Small intestine (tissue), 7 donors: Measurements from ENCODE around the gene ZNF22. TPM values are rescaled to one million over a fixed set of nuclear protein-coding genes. Genes with fewer than 3 reads are reported as not detected.
A peak's percentile ranks its signal among the peaks of the same experiment; 100 is the strongest.

Source experiments
- DNase-seq, 2 donors: peaks; one replicate each; pipeline versions ENCODE4 v3.0.0 to v3.0.0-alpha.2; 2013
- FAIRE-seq: peaks from 2 replicates; lab custom pipeline; 2012; peaks lifted over from hg19 to GRCh38; lab: Jason Lieb, UNC
- H3K27ac ChIP-seq, 3 donors: one replicate each; pipeline ENCODE4 v1.5.1; 2013; ENCODE audit warnings: low read length in 2 of 3, mild to moderate bottlenecking in 2 of 3, control low read depth in 1 of 3, inconsistent platforms in 1 of 3, low read depth in 1 of 3, moderate library complexity in 1 of 3
- H3K27me3 ChIP-seq, 3 donors: one replicate each; pipeline ENCODE4 v1.6.1; 2013; ENCODE audit warnings: low read length in 3 of 3, inconsistent platforms in 1 of 3; ENCODE audit not compliant: control insufficient read depth in 3 of 3, insufficient read depth in 3 of 3
- H3K36me3 ChIP-seq, 3 donors: one replicate each; pipeline ENCODE4 v1.6.1; 2013; ENCODE audit warnings: low read length in 3 of 3, inconsistent platforms in 1 of 3, low read depth in 1 of 3, mild to moderate bottlenecking in 1 of 3, moderate library complexity in 1 of 3; ENCODE audit not compliant: control insufficient read depth in 3 of 3, insufficient read depth in 2 of 3
- H3K4me1 ChIP-seq, 3 donors: one replicate each; pipeline ENCODE4 v1.6.1; 2013; ENCODE audit warnings: low read length in 2 of 3, inconsistent platforms in 1 of 3, low read depth in 1 of 3, mild to moderate bottlenecking in 1 of 3, moderate library complexity in 1 of 3; ENCODE audit not compliant: control insufficient read depth in 3 of 3, insufficient read depth in 2 of 3
- H3K4me3 ChIP-seq, 3 donors: one replicate each; pipeline ENCODE4 v1.5.1; 2013; ENCODE audit warnings: low read length in 3 of 3, control low read depth in 1 of 3, inconsistent platforms in 1 of 3, low read depth in 1 of 3, mild to moderate bottlenecking in 1 of 3, moderate library complexity in 1 of 3
- H3K9me3 ChIP-seq, 2 donors: one replicate each; pipeline ENCODE4 v1.6.1; 2013; ENCODE audit warnings: low read depth in 1 of 2, low read length in 1 of 2; ENCODE audit not compliant: control insufficient read depth in 2 of 2, insufficient read depth in 1 of 2
- WGBS, 3 donors: extraction: QIAGEN DNeasy Blood & Tissue Kit; methylation state at CpG; one replicate each; pipeline ENCODE4 v1.1.7; 2013; 5-methylcytosine and 5-hydroxymethylcytosine counted together
- polyA plus RNA-seq, 4 donors: library from polyadenylated mRNA; stranded (reverse) in 3 of 4; unstranded in 1 of 4; fragments of 200-250 nt in 3 of 4; fragments of 120-200 nt in 1 of 4; gene quantifications; one replicate each; pipeline versions ENCODE4 v1.2.1 to v1.2.3, GENCODE V29; 2013
- donor health status: healthy with polysubstance abuse.
- donor health status: control.
- donor health status: control.
- donor health status: Bipolar disorder and iron deficiency.
- donor health status: healthy.

ZNF22 gene
- polyA plus RNA-seq, 4 donors: 8.1 to 30.3 (median 13.3) TPM

DNA sequence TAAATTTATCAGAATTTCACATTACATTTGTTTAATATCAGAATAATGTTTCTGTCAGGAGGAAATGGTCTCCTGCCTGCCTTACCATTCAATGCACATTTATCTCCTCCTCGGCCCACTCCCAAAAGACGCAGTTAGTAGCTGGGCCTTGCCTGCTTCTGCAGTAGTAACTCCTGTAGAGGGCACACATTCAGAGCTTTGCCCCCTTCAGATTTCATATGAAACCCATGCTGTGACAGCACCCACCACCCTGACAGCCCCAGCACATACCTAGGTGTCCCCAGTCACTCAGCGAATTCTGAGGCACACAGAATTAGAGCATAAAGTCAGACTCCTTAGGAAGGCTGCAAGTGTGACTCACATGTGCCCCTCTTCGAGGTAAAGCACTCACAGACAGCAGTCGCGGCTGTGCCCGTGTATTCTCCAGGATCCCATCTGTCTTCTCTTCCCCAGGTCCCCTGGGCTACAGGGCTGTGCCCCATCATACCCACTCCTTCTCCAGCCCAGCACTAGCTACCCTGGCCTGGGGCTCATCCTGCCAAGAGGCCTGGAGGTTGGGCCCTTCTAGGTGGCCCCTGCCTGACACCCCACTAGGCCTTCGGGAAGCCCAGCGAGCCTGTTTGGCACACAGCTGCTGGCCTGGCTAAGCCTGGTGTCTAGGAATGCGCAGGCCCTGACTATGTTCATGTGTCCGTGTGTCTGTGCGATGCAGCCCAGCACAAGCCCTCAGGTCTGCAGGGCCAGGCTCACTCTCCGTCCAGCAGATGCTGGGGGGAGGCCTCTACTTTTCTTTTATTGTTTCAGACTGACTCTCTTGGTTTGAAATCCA lies 17.4 kb upstream of the ZNF22 start:
- no peak overlapping the region for H3K27ac ChIP-seq
- H3K4me1 ChIP-seq: peaks cover 0 to 33% (median 0%) of the 10 kb centered on the region in 3 donors
- FAIRE-seq: no peak

DNA sequence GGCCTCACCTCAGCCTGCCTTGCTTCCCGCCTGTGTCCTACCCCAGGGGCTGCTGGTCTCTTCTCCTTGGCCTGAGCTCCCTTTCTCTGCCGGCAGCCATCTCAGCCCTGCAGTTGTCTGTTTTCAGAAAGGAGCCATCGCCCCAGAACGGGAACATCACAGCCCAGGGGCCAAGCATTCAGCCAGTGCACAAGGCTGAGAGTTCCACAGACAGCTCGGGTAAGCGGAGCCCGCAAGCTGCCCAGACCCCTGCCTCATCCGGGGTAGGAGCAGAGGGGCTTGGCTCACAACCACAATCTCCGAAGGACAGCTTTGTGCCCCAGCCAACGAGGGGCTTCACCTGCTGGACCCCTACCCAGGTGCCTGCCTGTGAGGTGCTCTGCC lies 16.8 kb upstream of the ZNF22 start:
- no peaks in the 10 kb centered on the region for H3K9me3 ChIP-seq
- no peaks in the 10 kb centered on the region for H3K27me3 ChIP-seq
- no peak overlapping the region for H3K4me3 ChIP-seq
- peaks cover 0 to 28% (median 0%) of the 10 kb centered on the region in 3 donors for H3K4me1 ChIP-seq
- peaks cover 0 to 48% (median 14%) of the 10 kb centered on the region in 3 donors for H3K36me3 ChIP-seq
- no peak for FAIRE-seq
- WGBS, 3 donors: 89 to 94% (median 89%) methylated on average over 10 of the region's 10 CpGs
- no peak overlapping the region for H3K27ac ChIP-seq
- DNase-seq: no peak

More for the DNA sequence above, 17.4 kb upstream of the ZNF22 start:
- whole genome bisulfite sequencing, 3 donors: 91 to 97% (median 94%) methylated on average over 13 of the region's 13 CpGs
- no peaks in the 10 kb centered on the region for H3K27me3 ChIP-seq
- H3K9me3 ChIP-seq: no peaks in the 10 kb centered on the region
- peaks cover 0 to 42% (median 14%) of the 10 kb centered on the region in 3 donors for H3K36me3 ChIP-seq
- no peak for DNase-seq
- no peak overlapping the region for H3K4me3 ChIP-seq

- H3K4me1 ChIP-seq: peaks cover 0 to 20% (median 0%) of the 10 kb centered on the region in 3 donors
- DNase-seq (no peak), FAIRE-seq (no peak)
- H3K9me3 ChIP-seq: no peaks in the 10 kb centered on the region
- peak overlapping the region in 1 of 3 donors; percentile 25 for H3K27ac ChIP-seq
- H3K36me3 ChIP-seq: peaks cover 0 to 55% (median 14%) of the 10 kb centered on the region in 3 donors
- H3K27me3 ChIP-seq: no peaks in the 10 kb centered on the region
- H3K4me3 ChIP-seq: no peak overlapping the region
- 94 to 95% (median 95%) methylated on average over 15 of the region's 15 CpGs for WGBS, 3 donors
These were observed 16.0 kb upstream of the ZNF22 start for GRCh38 chr10:44984671-44985101.

DNA sequence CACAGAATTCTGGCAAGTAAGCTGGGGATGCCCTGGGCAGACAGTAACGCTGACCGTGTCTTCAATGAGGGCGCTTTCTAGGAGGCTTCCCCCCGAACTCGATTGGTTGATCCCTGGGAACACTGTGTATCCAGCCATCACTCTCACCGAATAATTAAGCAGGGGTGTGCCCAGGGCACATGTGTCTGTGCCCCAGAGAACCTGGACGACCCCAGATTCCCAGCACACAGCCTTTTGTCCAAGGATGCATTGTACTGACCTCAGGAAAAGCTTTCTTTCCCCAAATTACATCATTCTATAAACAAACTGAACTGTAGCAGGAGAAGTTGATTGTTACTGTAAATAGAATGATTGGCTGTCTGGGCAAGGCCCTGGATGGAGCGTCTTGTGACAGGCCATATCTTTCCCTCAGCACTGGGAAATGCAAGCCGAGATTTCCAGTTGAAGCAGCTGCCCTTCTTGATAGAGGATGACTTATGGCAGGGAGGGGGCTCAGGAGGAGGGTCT lies 15.5 kb upstream of the ZNF22 start:
- H3K27ac ChIP-seq: peak overlapping the region in 1 of 3 donors; percentile 25
- FAIRE-seq (no peak), DNase-seq (no peak)
- peaks cover 0 to 19% (median 0%) of the 10 kb centered on the region in 3 donors for H3K4me1 ChIP-seq
- H3K36me3 ChIP-seq: peaks cover 0 to 53% (median 15%) of the 10 kb centered on the region in 3 donors
- 62 to 87% (median 81%) methylated on average over 9 of the region's 9 CpGs for WGBS, 3 donors
- no peak overlapping the region for H3K4me3 ChIP-seq
- no peaks in the 10 kb centered on the region for H3K9me3 ChIP-seq
- no peaks in the 10 kb centered on the region for H3K27me3 ChIP-seq

DNA sequence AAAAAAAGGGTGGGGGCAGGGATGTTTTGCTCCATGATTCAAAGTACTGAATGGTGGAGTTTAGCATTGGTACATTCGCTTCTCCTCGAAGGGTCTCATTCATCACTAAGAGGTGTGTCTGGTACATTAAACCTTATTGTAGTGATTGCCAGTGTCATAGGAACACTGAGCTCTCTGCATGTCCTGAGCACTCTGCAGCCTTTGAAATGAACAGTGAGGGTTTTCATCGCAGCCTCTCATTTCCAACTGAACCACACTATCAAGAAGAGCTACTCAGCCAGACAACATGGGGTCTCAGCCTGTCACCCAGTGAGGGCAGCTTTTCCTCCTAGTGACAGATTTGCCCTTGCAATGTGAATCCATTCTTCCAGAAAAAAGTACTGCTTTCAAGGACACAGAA lies 14.5 kb upstream of the ZNF22 start:
- DNase-seq (no peak), FAIRE-seq (no peak)

DNA sequence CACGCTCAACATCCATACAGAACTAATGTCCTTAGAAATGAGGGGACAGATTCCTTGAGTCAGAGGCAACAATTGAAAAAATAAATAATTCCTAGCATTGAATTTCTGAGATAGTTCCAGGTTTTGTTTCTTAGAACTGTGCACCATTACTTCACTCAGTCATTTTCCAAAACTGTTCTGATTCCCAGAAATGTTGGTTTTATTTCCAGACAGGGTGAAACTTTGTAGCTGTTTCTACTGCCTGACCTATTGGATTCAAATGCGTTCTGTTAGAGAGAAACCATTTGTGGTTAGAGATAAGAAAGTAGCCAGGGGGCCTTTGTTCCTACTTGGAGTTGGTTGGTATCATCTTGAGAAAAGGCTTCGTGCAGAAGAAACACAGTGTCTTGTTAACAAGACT lies 14.1 kb upstream of the ZNF22 start:
- no peak overlapping the region for H3K27ac ChIP-seq
- FAIRE-seq (no peak), DNase-seq (no peak)
- H3K27me3 ChIP-seq: no peaks in the 10 kb centered on the region
- 60 to 88% (median 77%) methylated on average over 3 of the region's 3 CpGs for WGBS, 3 donors
- H3K9me3 ChIP-seq: no peaks in the 10 kb centered on the region
- peaks cover 0 to 8% (median 0%) of the 10 kb centered on the region in 3 donors for H3K4me1 ChIP-seq
- no peak overlapping the region for H3K4me3 ChIP-seq
- H3K36me3 ChIP-seq: peaks cover 0 to 57% (median 23%) of the 10 kb centered on the region in 3 donors

More for the DNA sequence above, 14.5 kb upstream of the ZNF22 start:
- no peak overlapping the region for H3K27ac ChIP-seq
- H3K4me1 ChIP-seq: peaks cover 0 to 12% (median 0%) of the 10 kb centered on the region in 3 donors
- no peaks in the 10 kb centered on the region for H3K9me3 ChIP-seq
- WGBS, 3 donors: 90 to 98% (median 92%) methylated on average over 3 of the region's 3 CpGs
- peaks cover 0 to 57% (median 22%) of the 10 kb centered on the region in 3 donors for H3K36me3 ChIP-seq
- no peak overlapping the region for H3K4me3 ChIP-seq
- no peaks in the 10 kb centered on the region for H3K27me3 ChIP-seq

- 86 to 90% (median 88%) methylated on average over 10 of the region's 10 CpGs for WGBS, 3 donors
- peaks cover 0 to 58% (median 22%) of the 10 kb centered on the region in 3 donors for H3K36me3 ChIP-seq
- no peak overlapping the region for H3K4me3 ChIP-seq
- peaks cover 0 to 7% (median 0%) of the 10 kb centered on the region in 3 donors for H3K4me1 ChIP-seq
- H3K9me3 ChIP-seq: no peaks in the 10 kb centered on the region
- FAIRE-seq: no peak
- no peak overlapping the region for H3K27ac ChIP-seq
- no peaks in the 10 kb centered on the region for H3K27me3 ChIP-seq
- DNase-seq: no peak
These were observed 11.7 kb upstream of the ZNF22 start for GRCh38 chr10:44988957-44989585.

DNA sequence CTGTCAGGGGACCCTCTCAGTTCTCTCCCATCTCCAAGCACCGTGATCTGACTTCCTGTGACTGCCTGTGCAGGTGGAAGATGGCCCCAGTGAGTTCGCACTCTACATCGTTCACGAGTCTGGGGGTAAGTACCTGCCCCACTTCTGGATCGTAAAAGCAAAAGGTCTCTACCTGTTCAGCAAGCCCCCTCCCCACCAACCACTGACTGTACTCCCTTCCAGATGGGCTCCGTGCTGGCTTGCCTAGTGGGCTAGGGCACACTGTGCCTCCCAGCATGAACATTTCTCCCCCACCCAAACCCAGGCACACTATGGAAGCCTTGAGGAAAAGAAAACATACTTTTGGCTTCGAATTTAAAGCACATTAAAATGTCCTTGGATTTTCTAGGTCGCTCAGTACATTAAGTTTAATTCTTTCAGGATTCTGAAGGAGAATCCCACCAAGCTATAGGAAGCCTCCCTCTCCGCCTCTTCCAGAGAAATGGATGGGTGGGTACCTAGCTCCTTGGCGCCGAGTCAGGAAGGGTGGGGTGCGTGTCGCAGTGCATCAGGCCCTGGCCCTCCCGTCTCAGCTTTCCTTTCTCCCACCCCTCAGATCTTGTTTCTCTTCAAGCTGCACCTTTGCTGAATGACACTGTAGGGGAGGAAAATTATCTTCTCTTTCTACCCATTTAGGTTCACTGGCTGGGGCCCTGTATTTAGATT lies 11.0 kb upstream of the ZNF22 start:
- 86 to 92% (median 88%) methylated on average over 14 of the region's 14 CpGs for WGBS, 3 donors
- H3K36me3 ChIP-seq: peaks cover 0 to 56% (median 19%) of the 10 kb centered on the region in 3 donors
- peaks cover 0 to 7% (median 0%) of the 10 kb centered on the region in 3 donors for H3K4me1 ChIP-seq
- H3K9me3 ChIP-seq: no peaks in the 10 kb centered on the region
- H3K27ac ChIP-seq: no peak overlapping the region
- no peaks in the 10 kb centered on the region for H3K27me3 ChIP-seq
- no peak for DNase-seq
- no peak for FAIRE-seq
- H3K4me3 ChIP-seq: no peak overlapping the region
